ENCODE results near the gene PHACTR1.

DNA sequence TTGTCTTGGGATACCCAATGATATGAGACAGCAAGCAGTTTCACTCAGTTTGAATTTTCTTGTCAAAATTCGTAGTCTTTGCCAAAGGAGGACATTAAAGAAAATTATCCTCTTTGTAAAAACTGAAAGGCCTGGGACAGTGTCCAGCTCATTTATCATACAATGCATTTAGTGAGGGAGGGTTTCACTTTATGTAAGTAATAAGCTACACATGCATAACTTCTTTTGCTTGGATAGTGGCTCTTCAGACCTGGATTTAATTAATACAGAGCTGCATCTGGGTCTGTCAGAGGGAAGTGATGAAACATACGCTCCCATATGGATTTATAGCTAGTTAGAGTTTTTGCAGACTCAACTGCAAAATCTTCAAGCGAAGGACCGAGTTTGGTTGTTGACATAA is 175.6 kb downstream of the PHACTR1 start:
- no peak for TF ChIP-seq EZH2 (IDR thresholded peaks at IDR 0.05; ENCODE audit: borderline replicate concordance, low read length)
- TF ChIP-seq, protein P1, sequence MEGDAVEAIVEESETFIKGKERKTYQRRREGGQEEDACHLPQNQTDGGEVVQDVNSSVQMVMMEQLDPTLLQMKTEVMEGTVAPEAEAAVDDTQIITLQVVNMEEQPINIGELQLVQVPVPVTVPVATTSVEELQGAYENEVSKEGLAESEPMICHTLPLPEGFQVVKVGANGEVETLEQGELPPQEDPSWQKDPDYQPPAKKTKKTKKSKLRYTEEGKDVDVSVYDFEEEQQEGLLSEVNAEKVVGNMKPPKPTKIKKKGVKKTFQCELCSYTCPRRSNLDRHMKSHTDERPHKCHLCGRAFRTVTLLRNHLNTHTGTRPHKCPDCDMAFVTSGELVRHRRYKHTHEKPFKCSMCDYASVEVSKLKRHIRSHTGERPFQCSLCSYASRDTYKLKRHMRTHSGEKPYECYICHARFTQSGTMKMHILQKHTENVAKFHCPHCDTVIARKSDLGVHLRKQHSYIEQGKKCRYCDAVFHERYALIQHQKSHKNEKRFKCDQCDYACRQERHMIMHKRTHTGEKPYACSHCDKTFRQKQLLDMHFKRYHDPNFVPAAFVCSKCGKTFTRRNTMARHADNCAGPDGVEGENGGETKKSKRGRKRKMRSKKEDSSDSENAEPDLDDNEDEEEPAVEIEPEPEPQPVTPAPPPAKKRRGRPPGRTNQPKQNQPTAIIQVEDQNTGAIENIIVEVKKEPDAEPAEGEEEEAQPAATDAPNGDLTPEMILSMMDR (conservative IDR thresholded peaks at IDR 0.05 in 1 of 2, IDR thresholded peaks at IDR 0.05 in 1 of 2; ENCODE audit: extremely low read depth in 1 of 2, insufficient read depth in 1 of 2, low read depth in 1 of 2, low read length in 2 of 2): no peak
